Measurements from ENCODE around the gene BATF3. TPM values are rescaled to one million over a fixed set of nuclear protein-coding genes. Genes with fewer than 3 reads are reported as not detected.

BATF3 gene
- total RNA-seq, 6 experiments from 2014 or later, result 0.68 to 2.7 (median 1.2) TPM; not detected in 3

DNA sequence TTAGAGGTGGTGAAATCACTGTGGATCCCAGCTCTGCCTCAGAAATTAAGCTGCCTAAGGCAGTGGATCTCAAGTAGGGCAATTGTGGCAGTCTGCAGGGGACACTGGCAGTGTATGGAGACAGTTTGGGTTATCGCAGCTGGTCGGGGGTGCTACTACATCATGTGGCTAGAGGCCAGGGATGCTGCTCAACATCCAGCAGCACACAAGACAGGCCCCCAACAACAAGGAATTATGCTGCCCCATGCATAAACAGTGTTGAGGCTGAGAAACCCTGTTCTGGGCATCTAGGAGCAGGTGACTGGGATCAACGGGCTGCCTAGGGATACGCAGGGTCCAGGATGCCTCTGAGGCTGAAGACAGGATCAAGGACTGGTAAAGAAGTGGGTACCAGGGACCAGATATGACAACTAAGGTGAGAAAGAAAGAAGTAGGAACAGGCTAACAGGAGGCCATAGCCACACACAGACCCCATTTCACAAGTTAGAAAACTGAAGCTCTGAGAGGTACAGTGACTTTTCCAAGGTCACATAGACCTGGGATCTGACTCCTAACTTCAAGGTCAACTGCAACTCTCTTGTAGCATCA lies 8.7 kb downstream of the BATF3 start:
- no peak for DNase-seq
- TF ChIP-seq, protein P1, sequence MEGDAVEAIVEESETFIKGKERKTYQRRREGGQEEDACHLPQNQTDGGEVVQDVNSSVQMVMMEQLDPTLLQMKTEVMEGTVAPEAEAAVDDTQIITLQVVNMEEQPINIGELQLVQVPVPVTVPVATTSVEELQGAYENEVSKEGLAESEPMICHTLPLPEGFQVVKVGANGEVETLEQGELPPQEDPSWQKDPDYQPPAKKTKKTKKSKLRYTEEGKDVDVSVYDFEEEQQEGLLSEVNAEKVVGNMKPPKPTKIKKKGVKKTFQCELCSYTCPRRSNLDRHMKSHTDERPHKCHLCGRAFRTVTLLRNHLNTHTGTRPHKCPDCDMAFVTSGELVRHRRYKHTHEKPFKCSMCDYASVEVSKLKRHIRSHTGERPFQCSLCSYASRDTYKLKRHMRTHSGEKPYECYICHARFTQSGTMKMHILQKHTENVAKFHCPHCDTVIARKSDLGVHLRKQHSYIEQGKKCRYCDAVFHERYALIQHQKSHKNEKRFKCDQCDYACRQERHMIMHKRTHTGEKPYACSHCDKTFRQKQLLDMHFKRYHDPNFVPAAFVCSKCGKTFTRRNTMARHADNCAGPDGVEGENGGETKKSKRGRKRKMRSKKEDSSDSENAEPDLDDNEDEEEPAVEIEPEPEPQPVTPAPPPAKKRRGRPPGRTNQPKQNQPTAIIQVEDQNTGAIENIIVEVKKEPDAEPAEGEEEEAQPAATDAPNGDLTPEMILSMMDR (IDR thresholded peaks at IDR 0.05), result no peak
- no peak for TF ChIP-seq POLR2A (IDR thresholded peaks at IDR 0.05)
- H3K36me3 ChIP-seq, result no peaks in the 10 kb centered on the region
- no peak overlapping the region for H3K4me3 ChIP-seq
- H3K4me1 ChIP-seq, result no peaks in the 10 kb centered on the region
- ATAC-seq, result no peak
- H3K27me3 ChIP-seq, result no peaks in the 10 kb centered on the region
- WGBS (ENCODE audit: insufficient coverage, low coverage, low lambda C conversion rate, missing lambda C conversion rate), result 69% methylated on average over 4 of the region's 4 CpGs
- no peaks in the 10 kb centered on the region for H3K9me3 ChIP-seq
- intact Hi-C loops (cut with DNase I), result no loop called here
- H3K27ac ChIP-seq, result no peak overlapping the region

DNA sequence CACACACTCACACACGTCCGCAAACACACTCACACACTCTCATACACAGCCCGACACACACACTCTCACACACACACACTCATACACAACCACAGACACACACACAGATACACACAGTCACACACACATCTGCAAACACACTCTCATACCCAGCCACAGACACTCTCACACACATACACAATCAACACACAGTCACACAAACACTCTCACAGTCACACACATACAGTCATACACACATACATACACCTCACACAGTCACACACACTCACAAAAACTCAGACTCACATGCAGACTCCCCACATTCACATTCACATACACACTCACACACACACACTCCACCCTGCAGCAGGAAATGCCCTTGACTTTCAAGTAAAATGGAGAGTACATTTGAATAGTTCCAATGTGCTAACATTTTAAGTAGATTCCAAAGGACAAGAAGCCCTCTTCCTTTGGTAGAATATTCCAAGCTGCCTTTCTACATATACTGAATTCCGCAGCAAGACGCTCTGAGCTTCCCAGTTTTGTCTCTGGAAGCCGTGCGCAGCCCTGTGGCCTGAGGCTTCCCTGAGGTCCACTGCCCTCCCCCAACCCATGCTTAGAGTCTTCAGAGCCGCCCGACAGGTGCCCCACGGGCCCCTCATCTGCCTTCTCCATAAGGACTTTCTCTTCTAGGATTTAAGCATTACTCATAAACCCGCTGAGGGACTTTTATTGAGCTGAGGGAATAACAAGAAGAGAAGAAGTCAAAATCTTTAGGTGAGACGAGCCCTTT lies 9.7 kb downstream of the BATF3 start:
- no peak for ATAC-seq

DNA sequence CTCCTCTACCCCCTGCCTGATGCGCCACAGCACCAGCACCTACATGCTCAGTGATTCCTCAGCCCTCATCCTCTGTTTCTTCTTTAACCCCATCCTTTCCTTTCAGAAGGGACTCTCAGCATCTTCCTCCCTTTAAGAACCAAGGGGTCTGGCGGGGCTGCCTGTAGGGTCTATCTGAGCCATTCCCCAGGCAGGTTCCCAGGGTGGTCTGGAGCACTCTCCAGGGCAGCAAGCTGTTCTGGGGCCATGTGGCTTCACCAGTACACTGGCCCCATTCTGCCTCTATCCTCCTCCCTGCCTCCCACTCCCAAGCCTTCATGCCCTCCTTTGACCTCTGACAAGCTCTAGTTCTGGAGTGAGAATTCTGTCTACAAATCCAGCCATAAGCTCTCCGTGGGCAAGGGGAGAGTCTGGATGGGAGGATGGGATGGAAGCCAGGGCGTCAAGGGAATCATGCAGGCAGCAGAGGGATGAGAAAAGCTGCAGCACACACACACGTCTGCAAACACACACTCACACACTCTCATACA lies 10.4 kb downstream of the BATF3 start:
- Histone ChIP-seq H3K4me3 (no peak overlapping the region), H3K27ac (no peak overlapping the region), H3K27me3 (no peaks in the 10 kb centered on the region), H3K36me3 (no peaks in the 10 kb centered on the region), H3K9me3 (no peaks in the 10 kb centered on the region), H3K4me1 (no peaks in the 10 kb centered on the region)
- TF ChIP-seq POLR2A (IDR thresholded peaks at IDR 0.05), result no peak
- TF ChIP-seq, protein P1 (IDR thresholded peaks at IDR 0.05), result no peak
- WGBS (ENCODE audit: insufficient coverage, low coverage, low lambda C conversion rate, missing lambda C conversion rate), result 80% methylated on average over 1 of the region's 5 CpGs
- DNase-seq (no peak), ATAC-seq (no peak)
- intact Hi-C loops (cut with DNase I), result no loop called here

More for the DNA sequence above, 9.7 kb downstream of the BATF3 start:
- Histone ChIP-seq H3K36me3 (no peaks in the 10 kb centered on the region), H3K4me3 (no peak overlapping the region), H3K4me1 (no peaks in the 10 kb centered on the region), H3K27me3 (no peaks in the 10 kb centered on the region), H3K27ac (no peak overlapping the region), H3K9me3 (no peaks in the 10 kb centered on the region)
- DNase-seq, result no peak
- TF ChIP-seq, protein P1 (IDR thresholded peaks at IDR 0.05), result no peak
- TF ChIP-seq POLR2A (IDR thresholded peaks at IDR 0.05), result no peak
- WGBS (ENCODE audit: insufficient coverage, low coverage, low lambda C conversion rate, missing lambda C conversion rate), result 70% methylated on average over 9 of the region's 12 CpGs
- intact Hi-C loops (cut with DNase I), result no loop called here

DNA sequence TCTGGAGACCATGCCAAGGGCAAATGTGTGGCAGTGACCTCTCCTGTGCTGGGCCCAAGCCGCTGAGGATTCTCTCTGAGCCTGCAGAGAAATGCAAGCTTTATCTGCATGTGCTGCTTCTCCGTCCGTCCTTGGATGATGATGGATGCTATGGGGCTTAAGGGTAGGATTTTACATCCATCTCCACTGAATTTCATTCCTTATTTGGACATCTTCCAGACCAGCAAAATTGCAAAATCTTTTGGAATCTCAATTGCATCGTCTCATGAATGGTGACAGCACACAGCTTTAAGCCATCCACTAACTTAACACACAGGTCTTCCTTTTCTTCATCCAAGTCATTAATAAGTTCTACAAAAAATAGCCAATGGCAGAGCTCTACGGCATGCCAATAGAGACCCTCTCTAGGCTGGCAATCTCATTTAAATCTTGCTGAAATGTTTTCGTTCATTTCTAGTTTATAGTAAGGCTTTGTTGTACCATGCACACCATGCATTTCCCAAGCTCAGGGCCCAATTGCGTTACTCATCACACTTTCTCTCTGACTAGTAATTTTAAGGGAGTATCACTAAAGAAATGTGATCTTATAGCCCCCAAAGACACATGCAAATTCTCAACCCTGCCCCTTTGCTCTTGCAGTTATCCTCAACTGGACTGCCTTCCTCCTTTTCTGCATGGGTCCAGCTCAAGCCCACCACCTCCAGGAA lies 11.1 kb downstream of the BATF3 start:
- 46% methylated on average over 4 of the region's 7 CpGs for WGBS (ENCODE audit: insufficient coverage, low coverage, low lambda C conversion rate, missing lambda C conversion rate)
- no peaks in the 10 kb centered on the region for H3K27me3 ChIP-seq
- no peaks in the 10 kb centered on the region for H3K4me1 ChIP-seq
- ATAC-seq, result no peak
- no peaks in the 10 kb centered on the region for H3K9me3 ChIP-seq
- no peak overlapping the region for H3K27ac ChIP-seq
- H3K4me3 ChIP-seq, result no peak overlapping the region
- intact Hi-C loops (cut with DNase I), result no loop called here
- no peak for TF ChIP-seq POLR2A (IDR thresholded peaks at IDR 0.05)
- TF ChIP-seq, protein P1 (IDR thresholded peaks at IDR 0.05), result no peak
- no peaks in the 10 kb centered on the region for H3K36me3 ChIP-seq
- DNase-seq, result no peak
